ENCODE data around the gene RNASET2.

RNASET2 gene

GRCh38 chr6:166944666-166945256 is 11.6 kb downstream of the RNASET2 start:
- no peak for DNase-seq

- DNase-seq = peak; percentile 76
Measured at GRCh38 chr6:166942393-166943168, 13.8 kb downstream of the RNASET2 start.

- DNase-seq = no peak
Measured at GRCh38 chr6:166940643-166941068, 15.7 kb downstream of the RNASET2 start.

- DNase-seq = no peak
Measured at GRCh38 chr6:166939894-166940293, 16.5 kb downstream of the RNASET2 start.

GRCh38 chr6:166939345-166939744 is 17.0 kb downstream of the RNASET2 start:
- DNase-seq = no peak

GRCh38 chr6:166938704-166939103 is 17.6 kb downstream of the RNASET2 start:
- no peak for DNase-seq

GRCh38 chr6:166938150-166938549 is 18.2 kb downstream of the RNASET2 start:
- DNase-seq = no peak

- DNase-seq = no peak
Measured at GRCh38 chr6:166937746-166938145, 18.6 kb downstream of the RNASET2 start.

GRCh38 chr6:166936079-166936787 is 20.1 kb downstream of the RNASET2 start:
- no peak for DNase-seq

- no peak for DNase-seq
Measured at GRCh38 chr6:166935353-166935752, 21.0 kb downstream of the RNASET2 start.

GRCh38 chr6:166934174-166934573 is 22.2 kb downstream of the RNASET2 start:
- DNase-seq = no peak

- no peak for DNase-seq
Measured at GRCh38 chr6:166933396-166933795, 23.0 kb downstream of the RNASET2 start.

- no peak for DNase-seq
Measured at GRCh38 chr6:166932616-166933015, 23.7 kb downstream of the RNASET2 start.

- DNase-seq = no peak
Measured at GRCh38 chr6:166932116-166932515, 24.2 kb downstream of the RNASET2 start.

GRCh38 chr6:166931426-166931970 is 24.9 kb downstream of the RNASET2 start:
- no peak for DNase-seq

- no peak for DNase-seq
Measured at GRCh38 chr6:166930354-166930891, 25.9 kb downstream of the RNASET2 start.

- DNase-seq = no peak
Measured at GRCh38 chr6:166929542-166930189, 26.7 kb downstream of the RNASET2 start.

- DNase-seq = no peak
Measured at GRCh38 chr6:166928644-166929541, 27.5 kb downstream of the RNASET2 start.

GRCh38 chr6:166927935-166928643 is 28.3 kb downstream of the RNASET2 start:
- no peak for DNase-seq

GRCh38 chr6:166927240-166927934 is 29.0 kb downstream of the RNASET2 start:
- no peak for DNase-seq
